ENCODE results near the gene STMN3.

STMN3 gene

GRCh38 chr20:63697357-63697867, 44.2 kb upstream of the STMN3 start:
- Histone ChIP-seq H3K4me1 (ENCODE audit: low read depth, poor library complexity, severe bottlenecking) (no peaks in the 10 kb centered on the region), H3K27me3 (ENCODE audit: insufficient read depth, low read depth) (no peaks in the 10 kb centered on the region; the same call in 1 of the 2 replicates), H3K36me3 (ENCODE audit: insufficient read depth) (no peaks in the 10 kb centered on the region), H3K9ac (no peak overlapping the region), H4K20me1 (ENCODE audit: insufficient read depth) (no peaks in the 10 kb centered on the region), H3K4me2 (no peak overlapping the region), H2AFZ (ENCODE audit: low read depth) (no peak overlapping the region), H3K79me2 (ENCODE audit: insufficient read depth, low read depth) (no peaks in the 10 kb centered on the region), H3K4me3 (IDR thresholded peaks at IDR 0.05; ENCODE audit: insufficient read depth, low read depth, low read length) (no peak overlapping the region), H3K27ac (no peak overlapping the region)
- TF ChIP-seq, protein P1, sequence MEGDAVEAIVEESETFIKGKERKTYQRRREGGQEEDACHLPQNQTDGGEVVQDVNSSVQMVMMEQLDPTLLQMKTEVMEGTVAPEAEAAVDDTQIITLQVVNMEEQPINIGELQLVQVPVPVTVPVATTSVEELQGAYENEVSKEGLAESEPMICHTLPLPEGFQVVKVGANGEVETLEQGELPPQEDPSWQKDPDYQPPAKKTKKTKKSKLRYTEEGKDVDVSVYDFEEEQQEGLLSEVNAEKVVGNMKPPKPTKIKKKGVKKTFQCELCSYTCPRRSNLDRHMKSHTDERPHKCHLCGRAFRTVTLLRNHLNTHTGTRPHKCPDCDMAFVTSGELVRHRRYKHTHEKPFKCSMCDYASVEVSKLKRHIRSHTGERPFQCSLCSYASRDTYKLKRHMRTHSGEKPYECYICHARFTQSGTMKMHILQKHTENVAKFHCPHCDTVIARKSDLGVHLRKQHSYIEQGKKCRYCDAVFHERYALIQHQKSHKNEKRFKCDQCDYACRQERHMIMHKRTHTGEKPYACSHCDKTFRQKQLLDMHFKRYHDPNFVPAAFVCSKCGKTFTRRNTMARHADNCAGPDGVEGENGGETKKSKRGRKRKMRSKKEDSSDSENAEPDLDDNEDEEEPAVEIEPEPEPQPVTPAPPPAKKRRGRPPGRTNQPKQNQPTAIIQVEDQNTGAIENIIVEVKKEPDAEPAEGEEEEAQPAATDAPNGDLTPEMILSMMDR (conservative IDR thresholded peaks at IDR 0.05; ENCODE audit: low read depth, low read length): no peak

DNA sequence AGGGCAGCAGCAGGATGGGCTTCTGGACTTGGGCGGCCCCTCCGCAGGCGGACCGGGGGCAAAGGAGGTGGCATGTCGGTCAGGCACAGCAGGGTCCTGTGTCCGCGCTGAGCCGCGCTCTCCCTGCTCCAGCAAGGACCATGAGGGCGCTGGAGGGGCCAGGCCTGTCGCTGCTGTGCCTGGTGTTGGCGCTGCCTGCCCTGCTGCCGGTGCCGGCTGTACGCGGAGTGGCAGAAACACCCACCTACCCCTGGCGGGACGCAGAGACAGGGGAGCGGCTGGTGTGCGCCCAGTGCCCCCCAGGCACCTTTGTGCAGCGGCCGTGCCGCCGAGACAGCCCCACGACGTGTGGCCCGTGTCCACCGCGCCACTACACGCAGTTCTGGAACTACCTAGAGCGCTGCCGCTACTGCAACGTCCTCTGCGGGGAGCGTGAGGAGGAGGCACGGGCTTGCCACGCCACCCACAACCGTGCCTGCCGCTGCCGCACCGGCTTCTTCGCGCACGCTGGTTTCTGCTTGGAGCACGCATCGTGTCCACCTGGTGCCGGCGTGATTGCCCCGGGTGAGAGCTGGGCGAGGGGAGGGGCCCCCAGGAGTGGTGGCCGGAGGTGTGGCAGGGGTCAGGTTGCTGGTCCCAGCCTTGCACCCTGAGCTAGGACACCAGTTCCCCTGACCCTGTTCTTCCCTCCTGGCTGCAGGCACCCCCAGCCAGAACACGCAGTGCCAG, 43.6 kb upstream of the STMN3 start, which contains the start of gene TNFRSF6B:
TNFRSF6B (plus strand) TSS at position 25 of the 729 bp plus-strand sequence; CDS start at position 141, 116 bp downstream.
- no peaks in the 10 kb centered on the region for H4K20me1 ChIP-seq (ENCODE audit: insufficient read depth)
- H3K4me2 ChIP-seq: no peak within 1 kb of the TSS
- no peaks in the 10 kb centered on the region; the same call in 1 of the 2 replicates for H3K27me3 ChIP-seq (ENCODE audit: insufficient read depth, low read depth)
- H2AFZ ChIP-seq (ENCODE audit: low read depth): no peak within 1 kb of the TSS
- H3K27ac ChIP-seq: no peak within 1 kb of the TSS
- no peak within 1 kb of the TSS for H3K9ac ChIP-seq
- H3K4me3 ChIP-seq (IDR thresholded peaks at IDR 0.05; ENCODE audit: insufficient read depth, low read depth, low read length): no peak within 1 kb of the TSS
- H3K36me3 ChIP-seq (ENCODE audit: insufficient read depth): no peaks in the 10 kb centered on the region
- H3K4me1 ChIP-seq (ENCODE audit: low read depth, poor library complexity, severe bottlenecking): no peaks in the 10 kb centered on the region
- H3K79me2 ChIP-seq (ENCODE audit: insufficient read depth, low read depth): no peaks in the 10 kb centered on the region
- TF ChIP-seq, protein P1 (conservative IDR thresholded peaks at IDR 0.05; ENCODE audit: low read depth, low read length): no peak

GRCh38 chr20:63696306-63696627, 43.0 kb upstream of the STMN3 start:
- no peak overlapping the region for H3K4me3 ChIP-seq (IDR thresholded peaks at IDR 0.05; ENCODE audit: insufficient read depth, low read depth, low read length)
- TF ChIP-seq, protein P1 (conservative IDR thresholded peaks at IDR 0.05; ENCODE audit: low read depth, low read length): no peak
- H4K20me1 ChIP-seq (ENCODE audit: insufficient read depth): no peaks in the 10 kb centered on the region
- H3K4me1 ChIP-seq (ENCODE audit: low read depth, poor library complexity, severe bottlenecking): no peaks in the 10 kb centered on the region
- H2AFZ ChIP-seq (ENCODE audit: low read depth): no peak overlapping the region
- no peaks in the 10 kb centered on the region for H3K79me2 ChIP-seq (ENCODE audit: insufficient read depth, low read depth)
- no peak overlapping the region for H3K9ac ChIP-seq
- no peaks in the 10 kb centered on the region; the same call in 1 of the 2 replicates for H3K27me3 ChIP-seq (ENCODE audit: insufficient read depth, low read depth)
- H3K4me2 ChIP-seq: no peak overlapping the region
- H3K27ac ChIP-seq: no peak overlapping the region
- no peaks in the 10 kb centered on the region for H3K36me3 ChIP-seq (ENCODE audit: insufficient read depth)

- Histone ChIP-seq H4K20me1 (ENCODE audit: insufficient read depth) (no peaks in the 10 kb centered on the region), H3K27me3 (ENCODE audit: insufficient read depth, low read depth) (no peaks in the 10 kb centered on the region; the same call in 1 of the 2 replicates), H3K79me2 (ENCODE audit: insufficient read depth, low read depth) (no peaks in the 10 kb centered on the region), H3K4me1 (ENCODE audit: low read depth, poor library complexity, severe bottlenecking) (no peaks in the 10 kb centered on the region), H3K36me3 (ENCODE audit: insufficient read depth) (no peaks in the 10 kb centered on the region), H3K4me2 (no peak overlapping the region), H3K27ac (no peak overlapping the region), H3K4me3 (IDR thresholded peaks at IDR 0.05; ENCODE audit: insufficient read depth, low read depth, low read length) (no peak overlapping the region), H3K9ac (no peak overlapping the region), H2AFZ (ENCODE audit: low read depth) (no peak overlapping the region)
- TF ChIP-seq, protein P1 (conservative IDR thresholded peaks at IDR 0.05; ENCODE audit: low read depth, low read length): no peak
Measured at GRCh38 chr20:63695424-63696305, 42.4 kb upstream of the STMN3 start.
